Globus pallidus (tissue), 1 donor: ENCODE results near the gene SH3TC2.
"Not testable (repeated sequence)": the region's sequence is repeated elsewhere in the genome, so short reads cannot be mapped to it uniquely, and the experiment has no call there.

Experiments used
- DNase-seq: peaks from one replicate; pipeline ENCODE4 v3.0.0-alpha.2; 2015; ENCODE audit warnings: low spot score

Gene SH3TC2

DNA sequence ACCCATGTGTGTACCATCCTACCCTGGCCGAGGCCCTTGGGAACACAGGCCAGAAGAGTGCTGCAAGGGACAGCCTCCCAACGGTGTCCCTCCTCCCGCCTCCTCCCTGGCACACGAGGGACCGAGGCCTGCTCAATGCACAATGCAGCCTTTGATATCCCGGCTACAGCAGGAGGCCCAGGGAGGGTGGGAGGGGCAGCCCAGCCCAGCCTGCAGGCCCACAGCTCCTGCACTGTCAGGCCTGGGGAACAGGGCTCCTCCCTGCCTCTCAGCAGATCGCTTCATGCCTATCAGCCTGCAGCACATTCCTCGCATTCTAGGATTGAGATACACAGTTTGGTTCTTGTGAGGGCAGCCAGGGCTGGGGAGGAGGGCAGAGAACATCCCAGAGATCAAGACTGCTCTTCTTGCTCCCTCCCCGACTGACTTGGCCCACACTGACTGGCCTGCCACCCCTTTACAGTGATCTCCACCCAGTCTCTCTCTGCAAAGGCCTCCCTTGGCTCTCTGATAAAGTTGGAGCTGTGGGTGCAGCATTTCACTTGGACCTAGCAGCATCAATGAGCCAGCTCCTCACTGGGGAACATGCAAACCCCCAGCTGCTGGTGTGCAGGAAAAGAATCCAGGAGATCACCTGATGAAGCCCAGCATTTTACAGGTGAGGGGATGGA lies at the start of gene SH3TC2:
Gene SH3TC2 (minus strand): TSS at position 46 of the 671 bp plus-strand sequence. CDS start 40 bp downstream, at position 6.
- peak; percentile 98 for DNase-seq

GRCh38 chr5:149110406-149110805 lies 47.5 kb upstream of the SH3TC2 start:
- no peak for DNase-seq

- DNase-seq = no peak
These were observed 45.9 kb upstream of the SH3TC2 start for GRCh38 chr5:149108651-149109280.

GRCh38 chr5:149100331-149100730 lies 37.5 kb upstream of the SH3TC2 start:
- no peak for DNase-seq

DNA sequence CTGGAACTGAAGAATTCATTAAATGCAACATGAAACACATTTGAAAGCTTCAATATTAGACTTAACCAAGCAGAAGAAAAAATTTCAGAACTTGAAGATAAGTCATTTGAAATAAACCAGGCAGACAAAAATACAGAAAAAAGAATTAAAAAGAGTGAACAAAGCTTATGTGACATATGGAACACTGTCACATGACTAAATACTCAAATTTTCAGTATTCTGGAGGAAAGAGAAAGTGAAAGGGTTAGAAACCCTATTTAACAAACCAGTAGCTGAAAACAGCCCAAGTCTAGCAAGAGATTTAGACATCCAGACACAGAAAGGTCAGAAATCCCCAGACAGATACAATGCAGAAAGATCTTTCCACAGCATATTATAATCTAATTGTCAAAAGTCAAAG lies 37.1 kb upstream of the SH3TC2 start:
- DNase-seq = no peak

DNA sequence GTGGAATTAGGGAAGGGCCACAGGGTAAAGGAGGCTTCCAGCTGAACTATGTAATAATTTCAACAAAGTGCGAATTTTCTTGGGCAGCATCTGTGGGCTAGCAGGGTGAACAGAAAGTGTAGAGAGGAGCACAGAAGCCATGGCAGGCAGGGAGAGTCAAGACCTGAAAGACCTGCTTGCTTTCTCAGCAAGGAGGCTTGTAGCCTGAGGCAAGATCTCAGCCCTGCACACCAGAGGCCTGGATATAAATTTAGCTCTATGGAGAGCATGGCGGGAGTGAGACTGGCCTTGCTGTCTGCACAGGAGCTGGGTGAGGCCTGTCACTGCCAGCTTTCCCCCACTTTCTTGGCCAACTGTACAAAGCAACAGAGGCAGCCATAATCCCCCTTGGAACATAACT lies 32.1 kb upstream of the SH3TC2 start:
- no peak for DNase-seq

- DNase-seq = no peak
These were observed 30.8 kb upstream of the SH3TC2 start for GRCh38 chr5:149093625-149094024.

GRCh38 chr5:149089796-149090195 lies 26.9 kb upstream of the SH3TC2 start:
- DNase-seq = no peak

GRCh38 chr5:149088686-149089085 lies 25.8 kb upstream of the SH3TC2 start:
- no peak for DNase-seq

DNA sequence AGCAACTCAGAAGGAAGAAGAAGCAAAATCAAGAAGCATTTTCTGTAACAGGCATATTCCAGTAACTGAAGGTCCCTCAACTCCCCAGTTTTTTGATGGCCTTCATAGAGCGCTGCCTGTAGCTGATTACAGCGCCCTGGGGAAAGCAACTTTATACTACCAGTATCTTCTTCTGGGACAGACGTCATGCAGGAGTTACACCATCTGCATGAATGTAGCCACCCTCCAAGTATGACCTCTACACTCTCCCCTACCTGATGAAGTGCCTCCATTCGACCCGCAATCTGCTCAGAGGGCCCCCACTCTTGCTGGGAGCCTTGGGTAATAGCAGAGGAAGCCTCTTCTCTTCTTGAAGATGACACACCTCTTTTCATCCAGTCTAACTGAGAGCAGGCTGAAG lies 21.0 kb upstream of the SH3TC2 start:
- DNase-seq = no peak

DNA sequence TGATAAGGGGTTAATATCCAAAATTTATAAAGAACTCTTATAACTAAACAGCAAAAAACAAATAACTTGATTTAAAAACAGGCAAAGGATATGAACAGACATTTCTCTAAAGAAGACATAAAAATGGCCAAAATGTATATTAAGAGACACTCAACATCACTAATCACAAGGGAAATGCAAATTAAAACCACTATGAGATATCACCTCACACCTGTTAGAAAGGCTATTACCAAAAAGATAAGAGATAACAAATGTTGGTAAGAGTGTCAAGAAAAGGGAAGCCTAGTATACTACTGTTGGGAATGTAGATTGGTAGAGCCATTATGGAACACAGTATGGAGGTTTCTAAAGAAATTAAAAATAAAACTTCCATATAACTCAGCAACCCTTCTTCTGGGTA lies 19.4 kb upstream of the SH3TC2 start:
- no peak for DNase-seq

DNA sequence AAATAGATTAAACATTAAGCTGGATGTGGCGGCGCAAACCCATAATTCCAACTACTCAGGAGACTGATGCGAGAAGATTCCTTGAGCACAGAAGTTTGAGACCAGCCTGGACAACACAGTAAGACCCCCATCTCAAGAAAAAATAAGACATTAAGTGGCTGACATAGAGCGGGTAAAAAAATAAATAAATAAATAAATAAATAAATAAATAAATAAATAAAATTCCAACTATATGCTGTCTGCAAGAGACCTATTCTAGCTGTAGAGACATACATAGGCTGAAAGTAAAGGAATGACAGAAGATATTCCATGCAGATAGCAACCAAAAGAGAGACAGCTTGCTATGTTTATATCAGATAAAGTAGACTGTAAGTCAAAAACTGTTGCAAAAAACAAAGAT lies 17.4 kb upstream of the SH3TC2 start:
- no peak for DNase-seq

- DNase-seq = no peak
These were observed 17.0 kb upstream of the SH3TC2 start for GRCh38 chr5:149079883-149080282.

GRCh38 chr5:149074071-149074470 lies 11.2 kb upstream of the SH3TC2 start:
- not testable (repeated sequence) for DNase-seq

- no peak for DNase-seq
These were observed 10.4 kb upstream of the SH3TC2 start for GRCh38 chr5:149073213-149073612.

GRCh38 chr5:149072791-149073190 lies 9.9 kb upstream of the SH3TC2 start:
- DNase-seq = no peak

GRCh38 chr5:149072376-149072775 lies 9.5 kb upstream of the SH3TC2 start:
- DNase-seq = no peak

GRCh38 chr5:149071756-149072155 lies 8.9 kb upstream of the SH3TC2 start:
- no peak for DNase-seq

DNA sequence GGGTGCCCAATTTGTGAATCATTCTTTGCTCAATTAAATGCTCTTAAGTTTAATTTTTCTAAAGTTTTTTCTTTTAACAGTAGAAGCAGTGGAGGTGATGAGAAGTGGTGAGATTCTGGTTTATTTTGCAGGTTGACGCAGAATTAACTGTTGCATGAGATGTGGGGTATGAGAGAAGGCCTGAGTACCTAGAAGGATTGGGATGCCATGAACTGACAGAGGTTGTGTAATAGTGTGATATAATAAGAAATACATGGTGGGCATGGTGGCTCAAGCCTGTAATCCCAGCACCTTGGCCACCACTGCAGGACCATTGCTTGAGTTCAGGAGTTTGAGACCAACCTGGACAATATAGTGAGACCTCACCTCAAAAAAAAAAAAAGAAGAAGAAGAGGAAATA lies 8.4 kb upstream of the SH3TC2 start:
- DNase-seq = no peak

- no peak for DNase-seq
These were observed 6.8 kb upstream of the SH3TC2 start for GRCh38 chr5:149069711-149070110.

DNA sequence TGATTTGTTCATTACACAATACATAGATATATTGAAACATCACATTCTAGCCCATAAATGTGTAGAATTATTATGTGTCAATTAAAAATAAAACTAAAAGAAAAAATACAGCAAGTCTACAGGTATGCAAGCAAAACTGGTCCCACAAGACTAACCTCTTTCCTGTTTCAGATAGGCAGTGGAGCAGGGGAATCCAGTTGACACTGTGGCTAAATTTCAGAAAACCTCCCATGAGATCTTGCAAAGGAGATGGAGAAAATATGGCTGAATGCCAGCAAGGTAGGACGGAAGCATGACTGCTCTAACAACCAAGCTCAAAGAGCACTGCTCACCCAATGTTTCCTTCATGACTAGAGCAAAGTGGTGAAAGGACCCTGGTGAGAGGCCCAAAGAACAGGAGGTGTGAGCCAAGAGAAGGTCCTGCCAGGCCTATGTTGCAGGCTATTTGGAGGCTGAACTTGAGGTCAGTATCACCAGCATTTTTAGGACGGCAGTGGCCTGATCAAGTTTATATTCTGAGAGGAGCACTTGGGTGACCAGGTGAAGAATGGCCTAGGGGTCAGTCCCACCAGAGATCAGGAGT lies 1.1 kb upstream of the SH3TC2 start:
- no peak for DNase-seq

- DNase-seq = peak; percentile 58
These were observed 368 bp downstream of the SH3TC2 start for GRCh38 chr5:149062371-149063016.

DNA sequence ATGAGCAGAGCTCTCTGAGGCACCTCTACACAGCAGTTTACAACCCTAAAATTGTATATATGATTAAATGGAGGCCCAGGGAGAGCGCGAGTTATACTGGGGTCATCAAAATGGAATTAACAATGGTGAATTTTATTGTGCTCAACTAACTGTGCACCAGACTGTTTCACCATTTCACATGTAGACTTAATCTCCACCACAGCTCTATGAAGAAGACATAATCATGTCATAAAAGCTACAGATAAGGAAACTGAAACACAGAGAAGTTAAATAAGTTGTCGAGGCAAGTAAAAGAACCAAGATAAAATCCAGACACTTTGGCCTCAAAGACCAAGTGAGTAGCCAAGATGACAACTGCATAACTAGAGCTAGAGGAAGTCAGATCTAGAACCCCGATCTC lies 1.5 kb downstream of the SH3TC2 start:
- no peak for DNase-seq
